ENCODE data around the gene GSC2.
A peak's percentile ranks its signal among the peaks of the same experiment; 100 is the strongest.

The GSC2 gene

GRCh38 chr22:19118329-19118880 lies 31.7 kb downstream of the GSC2 start:
- DNase-seq, result no peak

- peak; percentile 43 for DNase-seq
Measured at GRCh38 chr22:19117111-19117512, 33.0 kb downstream of the GSC2 start.

- no peak for DNase-seq
Measured at GRCh38 chr22:19115628-19116027, 34.5 kb downstream of the GSC2 start.

- DNase-seq, result no peak
Measured at GRCh38 chr22:19114984-19115552, 35.0 kb downstream of the GSC2 start.

DNA sequence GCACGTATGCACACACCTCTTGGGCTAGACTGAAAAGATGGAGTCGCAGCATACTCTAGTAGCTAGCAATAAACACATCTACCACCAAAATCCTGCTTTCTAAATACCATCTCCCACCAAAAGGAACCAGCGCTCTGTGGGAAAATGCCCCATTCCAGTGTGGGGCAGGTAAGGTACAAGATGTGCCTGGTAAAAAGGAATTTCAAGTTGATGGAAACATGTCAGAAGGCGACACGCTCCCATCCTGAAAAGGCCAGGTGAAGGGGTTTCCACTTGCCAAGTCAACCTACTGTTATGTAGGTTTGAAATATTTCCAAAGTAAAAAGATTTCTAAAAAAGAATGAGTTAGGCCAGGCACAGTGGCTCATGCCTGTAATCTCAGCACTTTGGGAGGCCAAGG lies 36.7 kb downstream of the GSC2 start:
- DNase-seq, result no peak

GRCh38 chr22:19111584-19111983 lies 38.5 kb downstream of the GSC2 start:
- DNase-seq, result no peak

- DNase-seq, result peak; percentile 47
Measured at GRCh38 chr22:19111140-19111539, 39.0 kb downstream of the GSC2 start.

DNA sequence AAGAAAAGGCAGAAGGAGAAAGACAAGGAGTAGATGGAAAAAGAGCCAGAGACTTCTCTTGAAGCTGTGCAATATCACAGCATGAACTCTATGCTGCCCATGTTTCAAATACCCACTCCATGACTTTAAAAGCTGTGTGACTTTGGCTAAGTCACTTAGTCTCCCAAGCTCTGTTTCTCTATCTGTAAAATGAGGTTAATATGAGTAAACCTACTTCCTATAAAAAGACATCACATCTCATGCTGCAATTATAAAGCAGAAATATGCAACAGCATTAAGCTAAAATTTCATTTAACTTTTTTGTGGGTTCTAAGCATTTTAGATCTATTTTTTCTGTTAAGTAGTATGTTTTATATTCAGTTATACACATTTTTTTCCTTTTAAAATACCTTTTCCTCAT lies 39.4 kb downstream of the GSC2 start:
- DNase-seq, result no peak

DNA sequence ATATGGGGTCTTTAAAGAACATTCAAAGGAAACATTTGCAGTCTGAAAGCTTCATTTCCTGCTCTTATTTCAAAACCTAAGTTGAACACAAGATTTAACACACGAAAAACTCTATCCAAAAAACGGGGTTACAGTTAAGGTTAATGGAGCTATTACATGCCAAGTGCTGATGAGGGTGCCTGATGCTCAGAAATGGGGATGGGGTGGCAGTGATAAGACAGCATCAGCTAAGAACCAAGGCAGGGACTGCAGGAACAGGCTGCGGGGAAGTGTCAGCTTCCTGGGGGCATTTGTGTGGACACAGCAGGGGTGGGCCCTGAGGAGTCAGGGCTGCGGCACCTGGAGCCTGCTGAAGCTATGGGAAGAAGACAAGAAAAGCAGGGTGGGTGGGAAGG lies 40.0 kb downstream of the GSC2 start:
- peak; percentile 21 for DNase-seq

- DNase-seq, result no peak
Measured at GRCh38 chr22:19109198-19110063, 40.7 kb downstream of the GSC2 start.

DNA sequence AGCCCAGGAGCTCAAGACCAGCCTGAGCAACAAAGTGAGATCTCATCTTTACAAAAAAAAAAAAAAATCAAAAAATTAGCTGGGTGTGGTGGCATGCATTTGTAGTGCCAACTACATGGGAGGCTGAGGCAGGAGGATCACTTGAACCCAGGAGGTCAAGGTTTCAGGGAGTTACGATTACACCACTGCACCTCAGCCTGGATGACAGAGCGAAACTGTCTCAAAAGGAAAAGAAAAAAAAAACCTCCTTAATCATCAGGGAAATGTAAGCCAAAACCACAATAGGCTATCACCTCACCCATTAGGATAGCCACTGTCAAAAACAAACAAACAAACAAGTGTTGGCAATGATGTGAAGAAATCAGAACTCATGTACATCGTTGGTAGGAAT lies 41.3 kb downstream of the GSC2 start:
- no peak for DNase-seq

GRCh38 chr22:19107730-19108074 lies 42.4 kb downstream of the GSC2 start:
- DNase-seq, result no peak

DNA sequence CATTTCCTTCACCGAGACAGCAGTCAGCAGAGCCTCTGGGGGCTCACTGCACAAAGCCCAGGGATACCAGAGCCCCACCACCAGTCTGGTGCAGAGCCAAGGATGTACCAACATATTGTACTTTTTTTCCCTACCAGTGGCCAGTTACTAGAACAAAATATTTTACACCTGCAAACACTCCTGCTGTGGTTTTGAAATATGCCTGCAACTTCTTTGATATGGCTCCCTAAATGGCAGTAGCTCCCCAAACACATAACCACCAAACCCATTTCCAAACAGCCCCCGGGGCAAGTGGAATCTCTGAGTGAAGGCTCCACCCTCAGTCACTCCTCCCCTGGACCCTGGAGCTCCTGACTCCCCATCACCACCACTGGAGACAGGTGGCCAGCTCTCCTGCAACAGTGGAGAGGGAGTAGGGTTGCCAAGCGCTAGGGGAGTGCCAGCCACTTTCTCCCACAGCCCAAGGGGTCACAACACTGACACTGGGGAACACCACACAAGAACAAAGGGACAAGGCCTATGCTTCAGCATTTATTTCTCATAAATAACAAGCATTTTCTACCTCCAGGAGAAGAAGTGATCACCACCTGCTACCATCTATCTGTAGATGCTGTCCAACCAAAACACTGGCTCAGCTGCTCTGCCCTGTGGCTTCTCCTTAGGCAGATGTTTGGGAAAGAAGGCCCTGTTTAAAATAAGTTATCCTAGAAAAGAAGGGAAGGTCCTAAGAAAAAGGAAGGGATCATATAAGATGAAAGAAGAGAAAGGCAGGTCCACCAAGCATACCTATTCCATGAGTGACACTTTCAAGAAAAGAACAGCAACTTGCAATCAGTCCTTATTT lies 43.0 kb downstream of the GSC2 start:
- no peak for DNase-seq

DNA sequence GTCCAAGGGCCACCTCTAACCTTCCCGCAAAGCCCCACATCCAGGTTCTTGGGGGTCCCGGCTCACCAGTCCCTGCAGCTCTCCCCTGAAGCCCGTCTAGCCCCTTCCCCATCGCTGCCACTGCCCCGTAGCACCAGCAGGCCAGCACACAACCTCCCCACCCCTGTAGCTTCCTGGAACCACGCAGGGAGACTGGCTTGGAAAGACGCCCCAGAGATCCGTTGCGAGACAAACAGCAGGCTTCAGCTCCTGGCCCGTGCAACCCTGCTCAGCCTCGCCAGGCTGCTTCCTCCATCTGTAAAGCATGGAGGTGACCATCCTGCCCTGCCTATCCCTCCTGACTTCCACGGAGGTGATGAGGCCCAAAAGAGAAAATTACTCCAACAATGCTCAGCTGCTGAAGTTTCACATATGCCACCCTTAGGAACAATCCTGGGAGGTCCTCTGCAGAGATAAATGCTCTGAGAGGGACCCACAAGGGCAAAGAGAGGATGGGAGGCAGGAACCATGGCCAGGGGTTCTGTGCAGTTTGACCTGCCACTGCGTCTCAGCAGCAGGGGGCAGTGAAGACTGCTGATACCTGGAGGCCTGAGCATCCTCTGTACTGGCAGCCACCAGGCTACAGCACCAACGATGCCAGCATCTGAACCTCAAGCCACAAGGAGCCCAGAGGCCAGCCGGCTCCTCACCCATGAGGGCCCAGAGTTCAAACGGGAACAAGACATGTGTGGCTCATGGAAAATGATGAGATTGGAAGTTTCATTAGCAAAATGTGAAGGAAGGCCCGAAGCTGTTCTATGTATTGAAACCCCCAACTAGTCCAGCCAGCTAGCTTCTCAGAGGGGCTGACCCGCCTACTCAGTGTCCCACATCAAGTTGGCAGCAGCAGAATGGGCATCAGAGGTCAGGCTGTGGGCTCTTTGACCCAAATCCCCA lies 44.0 kb downstream of the GSC2 start:
- no peak for DNase-seq

- no peak for DNase-seq
Measured at GRCh38 chr22:19105456-19105855, 44.6 kb downstream of the GSC2 start.

DNA sequence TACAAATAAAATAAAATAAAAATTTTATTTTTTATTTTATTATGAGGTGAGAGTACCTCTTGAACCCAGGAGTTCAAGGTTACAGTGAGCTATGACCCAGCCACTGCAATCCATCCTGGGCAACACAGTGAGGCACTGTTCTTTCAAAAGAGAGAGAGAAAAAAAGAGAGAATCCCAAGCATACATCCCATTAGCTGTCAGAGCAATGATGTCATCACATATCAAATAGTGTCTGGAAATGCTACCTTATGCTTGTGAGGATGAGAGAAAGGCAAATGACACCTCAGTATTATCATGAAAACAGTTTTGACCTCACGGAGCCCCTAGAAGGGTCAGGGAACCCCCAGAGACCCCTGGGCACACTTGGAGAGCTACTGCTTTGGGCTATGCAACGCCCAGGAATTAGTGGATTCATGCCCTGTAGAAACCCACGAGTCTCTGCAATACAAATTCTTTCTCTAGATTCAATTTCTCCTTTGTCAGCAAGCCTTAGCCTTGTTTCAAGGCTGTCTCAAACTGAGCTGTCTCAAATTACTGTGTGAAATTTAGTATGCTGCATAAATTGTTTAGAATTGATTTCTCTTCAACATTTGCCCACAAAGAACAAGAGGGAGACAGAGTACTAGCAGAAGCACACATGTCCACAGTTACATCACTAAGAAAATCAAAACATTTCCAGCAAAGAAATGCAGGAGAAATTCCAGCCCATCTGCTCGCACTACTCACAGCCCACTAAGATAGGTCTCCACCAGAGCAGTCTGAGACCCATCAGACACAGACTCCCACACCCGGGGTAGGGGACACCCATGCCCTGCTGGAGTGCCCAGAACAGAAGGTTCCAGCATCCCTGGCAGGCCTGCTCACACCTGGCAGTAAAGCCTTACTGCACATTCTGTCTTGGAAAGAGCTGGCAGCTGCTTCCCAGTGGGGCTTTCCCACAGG lies 45.9 kb downstream of the GSC2 start:
- DNase-seq, result no peak

DNA sequence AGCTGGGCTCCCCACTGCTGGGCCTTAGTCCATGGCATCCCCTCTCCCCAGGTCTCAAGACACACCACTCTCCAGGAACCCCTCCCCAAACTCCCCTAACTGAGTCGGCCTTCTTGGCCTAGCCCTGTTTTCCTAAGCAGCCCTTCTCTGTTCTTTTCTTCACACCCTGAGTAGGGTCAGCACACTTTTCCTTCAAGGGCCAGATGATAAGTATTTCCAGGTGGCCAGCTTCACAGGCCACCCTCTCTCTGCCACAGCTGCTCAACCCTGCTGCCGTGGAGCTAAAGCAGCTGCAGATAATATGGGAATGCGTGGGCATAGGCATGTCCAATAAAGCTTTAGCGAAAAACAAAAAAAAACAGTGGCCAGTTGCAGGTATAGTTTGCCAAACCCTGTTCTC lies 51.9 kb downstream of the GSC2 start:
- DNase-seq, result no peak

- DNase-seq, result no peak
Measured at GRCh38 chr22:19097518-19097917, 52.6 kb downstream of the GSC2 start.

All from NCI-H146 (cell line).